Stimulated activated naive B cell treated with anti-CD40 and anti-IgM and Interleukin-4, amounts not matched to agents 10 μg/mL and 1 μg/mL and 100 μg/mL, for 72 hours (primary cell): Measurements from ENCODE around the gene PPT2.

ENCODE experiments used
- ATAC-seq, 2 donors: fragments of 150-1000 bp; cut with Tn5 transposase; replicated peaks; 2 replicates each; pipeline ENCODE4 v1.10.0; 2021; ENCODE audit warnings: moderate library complexity in 1 of 2
- DNase-seq: peaks from one replicate; pipeline ENCODE4 v3.0.0; 2021
- H3K27ac Mint-ChIP-seq: one replicate; pipeline ENCODE4 v1.8.0; 2022; ENCODE audit warnings: mild to moderate bottlenecking, mixed read lengths
- H3K27me3 Mint-ChIP-seq, 2 donors: one replicate each; pipeline ENCODE4 v1.8.0; 2022; ENCODE audit warnings: mixed read lengths in 2 of 2
- H3K36me3 Mint-ChIP-seq, 2 donors: one replicate each; pipeline ENCODE4 v1.8.0; 2022; ENCODE audit warnings: mixed read lengths in 2 of 2, mild to moderate bottlenecking in 1 of 2
- H3K4me1 Mint-ChIP-seq, 2 donors: one replicate each; pipeline ENCODE4 v1.8.0; 2022; ENCODE audit warnings: mixed read lengths in 2 of 2, mild to moderate bottlenecking in 1 of 2
- H3K4me3 Mint-ChIP-seq, 2 donors: one replicate each; pipeline ENCODE4 v1.8.0; 2022; ENCODE audit warnings: mild to moderate bottlenecking in 2 of 2, mixed read lengths in 2 of 2, moderate library complexity in 1 of 2
- H3K9me3 Mint-ChIP-seq, 2 donors: one replicate each; pipeline ENCODE4 v1.8.0; 2022; ENCODE audit warnings: mixed read lengths in 2 of 2, mild to moderate bottlenecking in 1 of 2

The PPT2 gene

GRCh38 chr6:32115623-32116022 is 38.3 kb upstream of the PPT2 start:
- H3K9me3 Mint-ChIP-seq = no peaks in the 10 kb centered on the region
- peak overlapping the region; percentile 2 for H3K27ac Mint-ChIP-seq

GRCh38 chr6:32116674-32117073 is 37.3 kb upstream of the PPT2 start:
- H3K4me1 Mint-ChIP-seq = peaks cover 20 to 29% of the 10 kb centered on the region in 2 donors
- no peaks in the 10 kb centered on the region for H3K9me3 Mint-ChIP-seq
- DNase-seq (no peak), ATAC-seq (peak; percentile 41 to 52)
- peaks cover 46 to 75% of the 10 kb centered on the region in 2 donors for H3K36me3 Mint-ChIP-seq
- H3K4me3 Mint-ChIP-seq = no peak overlapping the region
- H3K27me3 Mint-ChIP-seq = no peaks in the 10 kb centered on the region
- H3K27ac Mint-ChIP-seq = no peak overlapping the region

More at GRCh38 chr6:32115623-32116022, 38.3 kb upstream of the PPT2 start:
- no peak overlapping the region for H3K4me3 Mint-ChIP-seq
- H3K27me3 Mint-ChIP-seq = no peaks in the 10 kb centered on the region
- no peak for ATAC-seq
- no peak for DNase-seq
- H3K4me1 Mint-ChIP-seq = peaks cover 20 to 29% of the 10 kb centered on the region in 2 donors
- H3K36me3 Mint-ChIP-seq = peaks cover 43 to 75% of the 10 kb centered on the region in 2 donors

- H3K27ac Mint-ChIP-seq = no peak overlapping the region
- no peaks in the 10 kb centered on the region for H3K27me3 Mint-ChIP-seq
- peaks cover 51 to 74% of the 10 kb centered on the region in 2 donors for H3K36me3 Mint-ChIP-seq
- DNase-seq = no peak
- peaks cover 20 to 29% of the 10 kb centered on the region in 2 donors for H3K4me1 Mint-ChIP-seq
- ATAC-seq = no peak
- H3K4me3 Mint-ChIP-seq = no peak overlapping the region
- no peaks in the 10 kb centered on the region for H3K9me3 Mint-ChIP-seq
Measured at GRCh38 chr6:32117461-32117860, 36.5 kb upstream of the PPT2 start.

- peaks cover 16 to 27% of the 10 kb centered on the region in 2 donors for H3K4me1 Mint-ChIP-seq
- H3K27me3 Mint-ChIP-seq = no peaks in the 10 kb centered on the region
- H3K9me3 Mint-ChIP-seq = no peaks in the 10 kb centered on the region
- ATAC-seq = peak; percentile 93 to 95
- no peak overlapping the region for H3K4me3 Mint-ChIP-seq
- DNase-seq = peak; percentile 51
- H3K27ac Mint-ChIP-seq = no peak overlapping the region
- H3K36me3 Mint-ChIP-seq = peaks cover 53 to 65% of the 10 kb centered on the region in 2 donors
Measured at GRCh38 chr6:32118782-32119628, 34.9 kb upstream of the PPT2 start.

GRCh38 chr6:32120573-32121059 is 33.3 kb upstream of the PPT2 start:
- no peak overlapping the region for H3K4me3 Mint-ChIP-seq
- no peak overlapping the region for H3K27ac Mint-ChIP-seq
- peaks cover 51 to 61% of the 10 kb centered on the region in 2 donors for H3K36me3 Mint-ChIP-seq
- DNase-seq = no peak
- H3K27me3 Mint-ChIP-seq = no peaks in the 10 kb centered on the region
- ATAC-seq = no peak
- peaks cover 16 to 36% of the 10 kb centered on the region in 2 donors for H3K4me1 Mint-ChIP-seq
- H3K9me3 Mint-ChIP-seq = no peaks in the 10 kb centered on the region

GRCh38 chr6:32123681-32124080 is 30.3 kb upstream of the PPT2 start:
- Mint-ChIP-seq H3K4me1 (peaks cover 24 to 54% of the 10 kb centered on the region in 2 donors), H3K27ac (no peak overlapping the region), H3K36me3 (peaks cover 54 to 55% of the 10 kb centered on the region in 2 donors), H3K27me3 (no peaks in the 10 kb centered on the region), H3K4me3 (no peak overlapping the region), H3K9me3 (no peaks in the 10 kb centered on the region)
- ATAC-seq (no peak), DNase-seq (no peak)

GRCh38 chr6:32126880-32127279 is 27.1 kb upstream of the PPT2 start:
- Mint-ChIP-seq H3K36me3 (peaks cover 28 to 32% of the 10 kb centered on the region in 2 donors), H3K4me1 (peaks cover 24 to 63% of the 10 kb centered on the region in 2 donors), H3K4me3 (peak overlapping the region; percentile 98 to 99), H3K27ac (peak overlapping the region; percentile 99), H3K27me3 (no peaks in the 10 kb centered on the region), H3K9me3 (no peaks in the 10 kb centered on the region)
- ATAC-seq (no peak), DNase-seq (no peak)

- Mint-ChIP-seq H3K27ac (peak overlapping the region; percentile 99), H3K4me3 (peak overlapping the region; percentile 98 to 99)
Measured at GRCh38 chr6:32127409-32127716, 26.6 kb upstream of the PPT2 start.

GRCh38 chr6:32127717-32128592 is 26.0 kb upstream of the PPT2 start, which contains the start of gene ATF6B:
TSS of gene ATF6B (minus strand) at chr6:32128246. CDS start at chr6:32128207, 39 bp downstream.
- no peaks in the 10 kb centered on the region for H3K27me3 Mint-ChIP-seq
- no peaks in the 10 kb centered on the region for H3K9me3 Mint-ChIP-seq
- H3K27ac Mint-ChIP-seq = peak within 1 kb of the TSS; percentile 99
- peaks cover 24 to 63% of the 10 kb centered on the region in 2 donors for H3K4me1 Mint-ChIP-seq
- ATAC-seq (peak; percentile 90 to 92), DNase-seq (peak; percentile 96)
- H3K4me3 Mint-ChIP-seq = peak within 1 kb of the TSS; percentile 98 to 99
- H3K36me3 Mint-ChIP-seq = peaks cover 22 to 26% of the 10 kb centered on the region in 2 donors

More at GRCh38 chr6:32127409-32127716, 26.6 kb upstream of the PPT2 start:
- DNase-seq = no peak
- H3K9me3 Mint-ChIP-seq = no peaks in the 10 kb centered on the region
- H3K4me1 Mint-ChIP-seq = peaks cover 24 to 63% of the 10 kb centered on the region in 2 donors
- no peaks in the 10 kb centered on the region for H3K27me3 Mint-ChIP-seq
- no peak for ATAC-seq
- peaks cover 24 to 29% of the 10 kb centered on the region in 2 donors for H3K36me3 Mint-ChIP-seq

- Mint-ChIP-seq H3K27me3 (peaks cover under 1 to 5% of the 10 kb centered on the region in 2 donors), H3K36me3 (peaks cover 22 to 26% of the 10 kb centered on the region in 2 donors), H3K27ac (peak overlapping the region; percentile 99), H3K4me3 (peak overlapping the region; percentile 98 to 99), H3K9me3 (no peaks in the 10 kb centered on the region), H3K4me1 (peaks cover 24 to 58% of the 10 kb centered on the region in 2 donors)
- DNase-seq (no peak), ATAC-seq (no peak)
Measured at GRCh38 chr6:32128751-32129296, 25.1 kb upstream of the PPT2 start.

- Mint-ChIP-seq H3K9me3 (no peaks in the 10 kb centered on the region), H3K27ac (peak overlapping the region; percentile 95), H3K27me3 (peaks cover 4 to 8% of the 10 kb centered on the region in 2 donors), H3K4me1 (peaks cover 20 to 51% of the 10 kb centered on the region in 2 donors), H3K4me3 (peak overlapping the region; percentile 91 to 99), H3K36me3 (peaks cover 16 to 20% of the 10 kb centered on the region in 2 donors)
- ATAC-seq (no peak), DNase-seq (no peak)
Measured at GRCh38 chr6:32129297-32130088, 24.4 kb upstream of the PPT2 start.

- Mint-ChIP-seq H3K27ac (no peak overlapping the region), H3K27me3 (peaks cover 4 to 19% of the 10 kb centered on the region in 2 donors), H3K4me3 (peak overlapping the region; percentile 22 to 38), H3K9me3 (no peaks in the 10 kb centered on the region), H3K4me1 (peaks cover 17 to 39% of the 10 kb centered on the region in 2 donors), H3K36me3 (peaks cover 9 to 12% of the 10 kb centered on the region in 2 donors)
- ATAC-seq (no peak), DNase-seq (no peak)
Measured at GRCh38 chr6:32131439-32131948, 22.4 kb upstream of the PPT2 start.

- H3K36me3 Mint-ChIP-seq = peaks cover 4 to 6% of the 10 kb centered on the region in 2 donors
- peaks cover 12 to 32% of the 10 kb centered on the region in 2 donors for H3K4me1 Mint-ChIP-seq
- H3K9me3 Mint-ChIP-seq = no peaks in the 10 kb centered on the region
- ATAC-seq (no peak), DNase-seq (no peak)
- H3K4me3 Mint-ChIP-seq = no peak overlapping the region
- H3K27me3 Mint-ChIP-seq = peaks cover 4 to 19% of the 10 kb centered on the region in 2 donors
- no peak overlapping the region for H3K27ac Mint-ChIP-seq
Measured at GRCh38 chr6:32132110-32132509, 21.8 kb upstream of the PPT2 start.
